K562 (cell line): ENCODE data around the gene APOL4. TPM values are rescaled to one million over a fixed set of nuclear protein-coding genes. Genes with fewer than 3 reads are reported as not detected.
A peak's percentile ranks its signal among the peaks of the same experiment; 100 is the strongest.

ENCODE experiments used
- ATAC-seq: fragments of 200-7000 bp; cut with Tn5 transposase; 3 replicates; pipeline ENCODE4 v1.9.1; 2020; ENCODE audit warnings: moderate library complexity
- BruUV-seq: library from RNA; stranded (reverse); fragments of 400-500 nt; replicated peaks from 2 replicates; lab custom pipeline; 2021; lab: Mats Ljungman, UMichigan
- CTCF ChIA-PET: fragments of 300-600 bp; formaldehyde crosslinking; extraction: SDS; loops from one replicate; lab custom pipeline; 2021; ENCODE audit warnings: low intra/inter-chr PET ratio; lab: Yijun Ruan, JAX
- POLR2A ChIA-PET: fragments of 300-600, 350-650 bp; sonication (Branson Sonifier 250); formaldehyde crosslinking; extraction: SDS; loops from one replicate; lab custom pipeline; 2021; ENCODE audit warnings: antibody characterized with exemption, inconsistent platforms; lab: Yijun Ruan, JAX
- DNase-seq, 4 experiments: peaks; one replicate each; pipeline versions ENCODE4 v3.0.0 to v3.0.0-alpha.2; 2011 to 2018; ENCODE audit warnings: low spot score in 3 of 4, mixed read lengths in 3 of 4; ENCODE audit errors: extremely low read depth in 1 of 4
- FAIRE-seq: peaks from 2 replicates; lab custom pipeline; 2011; peaks lifted over from hg19 to GRCh38; lab: Jason Lieb, UNC
- H2AFZ ChIP-seq: 2 replicates; pipeline ENCODE4 v1.6.0; 2011; ENCODE audit warnings: low read depth, low read length, control low read depth, inconsistent platforms
- H3K27ac ChIP-seq: fragments of 200-600 bp; 3 replicates; pipeline ENCODE4 v1.8.0; 2011; ENCODE audit warnings: low read depth, mild to moderate bottlenecking, control low read depth, inconsistent platforms, low read length, moderate library complexity, mixed read lengths; ENCODE audit errors: extremely low read depth
- H3K27me3 ChIP-seq, 2 experiments: fragments of 300-600 bp in 1 of 2; 2 replicates in 1 of 2; 3 replicates in 1 of 2; pipeline versions ENCODE4 v1.6.0 to v1.8.0; 2011; ENCODE audit warnings: inconsistent platforms in 2 of 2, low read length in 2 of 2, mild to moderate bottlenecking in 1 of 2, mixed read lengths in 1 of 2, moderate library complexity in 1 of 2; ENCODE audit not compliant: control insufficient read depth in 2 of 2, insufficient read depth in 2 of 2
- H3K36me3 ChIP-seq: fragments of 300-600 bp; 3 replicates; pipeline ENCODE4 v1.8.0; 2011; ENCODE audit warnings: mild to moderate bottlenecking, low read length, inconsistent platforms; ENCODE audit not compliant: control insufficient read depth, insufficient read depth
- H3K4me1 ChIP-seq, 2 experiments: fragments of 200-600 bp in 1 of 2; replicated peaks in 1 of 2; 2 replicates in 1 of 2; 3 replicates in 1 of 2; pipeline versions ENCODE4 v1.5.1 to v1.8.0; 2011; ENCODE audit warnings: inconsistent platforms in 2 of 2, low read length in 2 of 2, mild to moderate bottlenecking in 1 of 2, mixed read lengths in 1 of 2, moderate library complexity in 1 of 2; ENCODE audit not compliant: control insufficient read depth in 2 of 2, insufficient read depth in 2 of 2
- H3K4me2 ChIP-seq: 2 replicates; pipeline ENCODE4 v1.6.1; 2011; ENCODE audit warnings: low read length, control low read depth, inconsistent platforms, mixed read lengths; ENCODE audit not compliant: insufficient read depth
- H3K4me3 ChIP-seq: fragments of 200-600 bp; sonication (generic), shearing (Covaris generic); 2 replicates; pipeline ENCODE4 v1.5.1; 2016; ENCODE audit warnings: control low read depth, inconsistent platforms
- H3K79me2 ChIP-seq: fragments of 200-600 bp; 3 replicates; pipeline ENCODE4 v1.8.0; 2011; ENCODE audit warnings: low read length, inconsistent platforms; ENCODE audit not compliant: control insufficient read depth, insufficient read depth
- H3K9ac ChIP-seq, 2 experiments: 2 replicates each; pipeline versions ENCODE4 v1.6.0 to v1.6.1; 2011; ENCODE audit warnings: low read depth in 2 of 2, low read length in 2 of 2, control low read depth in 1 of 2, inconsistent platforms in 1 of 2, mild to moderate bottlenecking in 1 of 2, mixed read lengths in 1 of 2; ENCODE audit not compliant: insufficient read depth in 1 of 2
- H3K9me1 ChIP-seq: one replicate; pipeline ENCODE4 v1.6.0; 2011; ENCODE audit warnings: inconsistent platforms, mild to moderate bottlenecking, low read length, moderate library complexity; ENCODE audit not compliant: control insufficient read depth, insufficient read depth
- H3K9me3 ChIP-seq: replicated peaks from 2 replicates; pipeline ENCODE4 v1.5.1; 2011; ENCODE audit warnings: low read depth, low read length, inconsistent platforms; ENCODE audit not compliant: control insufficient read depth, insufficient read depth
- H4K20me1 ChIP-seq: replicated peaks from 2 replicates; pipeline ENCODE4 v1.6.1; 2011; ENCODE audit warnings: low read length, inconsistent platforms, mixed read lengths; ENCODE audit not compliant: control insufficient read depth, insufficient read depth
- ESRRB ChIP-seq: fragments of 250-450 bp; sonication (Bioruptor Pico); IDR thresholded peaks from 2 replicates; pipeline ENCODE4 v1.5.0; 2020; ENCODE audit warnings: mild to moderate bottlenecking, moderate library complexity, borderline replicate concordance
- EZH2 ChIP-seq: IDR thresholded peaks from 2 replicates; pipeline ENCODE4 v1.6.1; 2012; ENCODE audit warnings: low read depth, mild to moderate bottlenecking, inconsistent platforms, low read length, borderline replicate concordance
- GABPB2 ChIP-seq: fragments of 250-450 bp; sonication (Bioruptor Pico); conservative IDR thresholded peaks from 2 replicates; pipeline ENCODE4 v1.5.1; 2021; ENCODE audit warnings: mild to moderate bottlenecking
- GTF2E2 ChIP-seq: fragments of 200-800 bp; sonication (Bioruptor generic); IDR thresholded peaks from 2 replicates; pipeline ENCODE4 v1.6.1; 2016; ENCODE audit warnings: missing genetic modification characterization, missing compliant biosample characterization
- HMBOX1 ChIP-seq: sonication (generic); IDR thresholded peaks from 2 replicates; pipeline ENCODE4 v1.6.1; 2016
- HMG20B ChIP-seq: fragments of 250-450 bp; sonication (Bioruptor Pico); IDR thresholded peaks from 2 replicates; pipeline ENCODE4 v1.5.0; 2021; ENCODE audit warnings: mild to moderate bottlenecking
- PHB2 ChIP-seq: fragments of 450-650 bp; IDR thresholded peaks from 2 replicates; pipeline ENCODE4 v1.6.1; 2017; ENCODE audit warnings: low read depth
- POLR2A ChIP-seq: fragments of 450-650 bp; conservative IDR thresholded peaks from 2 replicates; pipeline ENCODE4 v1.6.1; 2016
- PPARD ChIP-seq: fragments of 250-450 bp; sonication (Bioruptor Pico); IDR thresholded peaks from 2 replicates; pipeline ENCODE4 v1.8.0; 2022; ENCODE audit warnings: inconsistent platforms, mild to moderate bottlenecking, moderate library complexity
- SAFB ChIP-seq: fragments of 200-400 bp; formaldehyde crosslinking; IDR thresholded peaks from 2 replicates; pipeline ENCODE4 v1.6.1; 2017; ENCODE audit warnings: low read depth, low read length, borderline replicate concordance
- SIX5 ChIP-seq, 2 experiments: IDR thresholded peaks; 2 replicates each; pipeline ENCODE4 v1.6.1; 2011; ENCODE audit warnings: low read length in 2 of 2, borderline replicate concordance in 1 of 2, low read depth in 1 of 2, mild to moderate bottlenecking in 1 of 2, moderate library complexity in 1 of 2; ENCODE audit not compliant: insufficient read depth in 1 of 2
- TEAD2 ChIP-seq: fragments of 450-650 bp; IDR thresholded peaks from 2 replicates; pipeline ENCODE4 v1.6.1; 2016; ENCODE audit warnings: missing genetic modification characterization, control low read depth, missing compliant biosample characterization
- TFE3 ChIP-seq: fragments of 450-650 bp; formaldehyde crosslinking; IDR thresholded peaks from 2 replicates; pipeline ENCODE4 v1.4.0; 2020; ENCODE audit warnings: mild to moderate bottlenecking, mixed read lengths
- TSC22D4 ChIP-seq: fragments of 450-650 bp; IDR thresholded peaks from 2 replicates; pipeline ENCODE4 v1.6.1; 2016; ENCODE audit warnings: missing genetic modification characterization, missing biosample characterization, control low read depth
- ZBTB17 ChIP-seq: fragments of 450-650 bp; formaldehyde crosslinking; IDR thresholded peaks from 2 replicates; pipeline ENCODE4 v1.4.0; 2020; ENCODE audit warnings: mild to moderate bottlenecking
- ZNF175 ChIP-seq: fragments of 200-800 bp; sonication (Bioruptor generic); IDR thresholded peaks from 2 replicates; pipeline ENCODE4 v1.6.1; 2016; ENCODE audit warnings: low read depth, mild to moderate bottlenecking, missing genetic modification characterization, missing compliant biosample characterization
- ZNF79 ChIP-seq: fragments of 250-450 bp; sonication (Bioruptor Pico); IDR thresholded peaks from 2 replicates; pipeline ENCODE4 v1.4.0; 2020; ENCODE audit warnings: low read depth, mild to moderate bottlenecking, moderate library complexity
- WGBS: fragments of 100-300 bp; shearing (Covaris generic); methylation state at CpG from one replicate; pipeline ENCODE4 v1.1.6; 2016; ENCODE audit warnings: low coverage, mixed read lengths; ENCODE audit not compliant: insufficient coverage; ENCODE audit errors: missing lambda C conversion rate; 5-methylcytosine and 5-hydroxymethylcytosine counted together
- in situ Hi-C: fragments of 300-500 bp; cut with MboI; formaldehyde crosslinking; loops from 4 replicates; pipeline ENCODE4 v1.15.0; 2018; ENCODE audit warnings: inconsistent platforms, mixed read lengths
- intact Hi-C: fragments of 100-400 bp; cut with micrococcal nuclease; formaldehyde crosslinking; loops from 2 replicates; pipeline ENCODE4 v1.14.2; 2022
- polyA plus RNA-seq, 8 experiments: library from polyadenylated mRNA; depleted of rRNA in 4 of 8; stranded (reverse) in 5 of 8; unstranded in 3 of 8; fragments of >200 nt; fragmentation: Nextera tagmentation in 2 of 8; fragmentation: Illumina TruSeq in 1 of 8; extraction: Ambion mirVana in 2 of 8; extraction: Trizol in 1 of 8; gene quantifications; 2 replicates each; pipeline versions ENCODE4 v1.2.1 to v1.2.3, GENCODE V29; 2011 to 2014; ENCODE audit warnings: inconsistent platforms in 1 of 8, missing spikeins in 1 of 8
- total RNA-seq, 7 experiments: library from RNA; depleted of rRNA in 6 of 7; stranded (reverse); fragments of >200 nt in 6 of 7; fragmentation: Illumina TruSeq in 2 of 7; extraction: Trizol in 2 of 7; gene quantifications; 2 replicates each; pipeline versions ENCODE4 v1.2.1 to v1.2.3, GENCODE V29; 2011 to 2021; ENCODE audit warnings: low replicate concordance in 1 of 7
- TF ChIP-seq, protein P1 (sequence below), 2 experiments: fragments of 450-650 bp in 1 of 2; sonication (generic) in 1 of 2; formaldehyde crosslinking in 1 of 2; IDR thresholded peaks in 1 of 2; conservative IDR thresholded peaks in 1 of 2; 2 replicates each; pipeline versions ENCODE4 v1.6.1 to v1.8.1; 2016 to 2023; ENCODE audit warnings: mild to moderate bottlenecking in 2 of 2, moderate library complexity in 2 of 2, inconsistent platforms in 1 of 2, missing genetic modification reagents in 1 of 2

The APOL4 gene
- total and polyA plus RNA-seq, 9 of the 15 experiments (the other 6 are each of a cell fraction or from before 2014, with no cell fraction given) = 6.5 to 15.0 (median 9.8) TPM

- CTCF ChIA-PET = no interaction called here
- H3K79me2 ChIP-seq = no peaks in the 10 kb centered on the region
- TF ChIP-seq ZBTB17 (CRISPR knock-in tag) (no peak), ZNF79 (CRISPR knock-in tag) (no peak), HMBOX1 (no peak), SAFB (no peak), TFE3 (CRISPR knock-in tag) (no peak), ESRRB (CRISPR knock-in tag) (no peak), GTF2E2 (tag) (no peak), PHB2 (no peak), TEAD2 (tag) (no peak), SIX5 (IDR thresholded peaks at IDR 0.05; ENCODE audit: borderline replicate concordance in 1 of 2, insufficient read depth in 1 of 2, low read depth in 1 of 2, low read length in 2 of 2) (no peak), HMG20B (CRISPR knock-in tag) (no peak), ZNF175 (no peak), GABPB2 (CRISPR knock-in tag) (no peak), TSC22D4 (tag) (no peak), EZH2 (no peak), PPARD (CRISPR knock-in tag) (no peak), POLR2A (no peak)
- TF ChIP-seq, protein P1, sequence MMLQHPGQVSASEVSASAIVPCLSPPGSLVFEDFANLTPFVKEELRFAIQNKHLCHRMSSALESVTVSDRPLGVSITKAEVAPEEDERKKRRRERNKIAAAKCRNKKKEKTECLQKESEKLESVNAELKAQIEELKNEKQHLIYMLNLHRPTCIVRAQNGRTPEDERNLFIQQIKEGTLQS (IDR thresholded peaks at IDR 0.05) = no peak
- TF ChIP-seq, protein P1 (CRISPR knock-in tag; conservative IDR thresholded peaks at IDR 0.05) = no peak
- TF ChIP-seq, all 486 proteins: peak for 0
- intact Hi-C loops (loop anchor here (5.0 kb wide), 1 partner anchor 40 kb away; no protein-coding TSS in a partner anchor), in situ Hi-C loops (loop anchor here (5.0 kb wide), 1 partner anchor 40 kb away; no protein-coding TSS in a partner anchor)
- H3K9me1 ChIP-seq = no peaks in the 10 kb centered on the region
- no peak overlapping the region for H3K9ac ChIP-seq
- WGBS = 4% methylated on average over 7 of the region's 7 CpGs
- FAIRE-seq (no peak), DNase-seq (peak in 1 of 4 experiments; percentile 25), ATAC-seq (no peak)
- no peaks in the 10 kb centered on the region for H3K36me3 ChIP-seq
- BruUV-seq = no TSS peak
- peak overlapping the region; percentile 43 for H3K4me2 ChIP-seq
- POLR2A ChIA-PET = interaction anchor here (0.5 to 1.1 kb wide), 4 partner anchors 8 to 353 kb away, joined by 3 to 5 read pairs (median 3); no protein-coding TSS in a partner anchor
- H3K27me3 ChIP-seq = no peaks in the 10 kb centered on the region
- H3K27ac ChIP-seq = no peak overlapping the region
- peaks cover 0 to 6% of the 10 kb centered on the region in 2 experiments; a peak in 2 of 5 replicates for H3K4me1 ChIP-seq
- no peaks in the 10 kb centered on the region for H3K9me3 ChIP-seq
- H4K20me1 ChIP-seq = no peaks in the 10 kb centered on the region
- peak overlapping the region; percentile 25; the same call in 1 of the 2 replicates for H2AFZ ChIP-seq
- no peak overlapping the region for H3K4me3 ChIP-seq
These were observed 19.6 kb downstream of the APOL4 start for GRCh38 chr22:36182056-36182455.
